ENCODE results near the gene NAPA.

GRCh38 chr19:47550129-47550528 lies 35.3 kb upstream of the NAPA start:
- TF ChIP-seq, protein P1, sequence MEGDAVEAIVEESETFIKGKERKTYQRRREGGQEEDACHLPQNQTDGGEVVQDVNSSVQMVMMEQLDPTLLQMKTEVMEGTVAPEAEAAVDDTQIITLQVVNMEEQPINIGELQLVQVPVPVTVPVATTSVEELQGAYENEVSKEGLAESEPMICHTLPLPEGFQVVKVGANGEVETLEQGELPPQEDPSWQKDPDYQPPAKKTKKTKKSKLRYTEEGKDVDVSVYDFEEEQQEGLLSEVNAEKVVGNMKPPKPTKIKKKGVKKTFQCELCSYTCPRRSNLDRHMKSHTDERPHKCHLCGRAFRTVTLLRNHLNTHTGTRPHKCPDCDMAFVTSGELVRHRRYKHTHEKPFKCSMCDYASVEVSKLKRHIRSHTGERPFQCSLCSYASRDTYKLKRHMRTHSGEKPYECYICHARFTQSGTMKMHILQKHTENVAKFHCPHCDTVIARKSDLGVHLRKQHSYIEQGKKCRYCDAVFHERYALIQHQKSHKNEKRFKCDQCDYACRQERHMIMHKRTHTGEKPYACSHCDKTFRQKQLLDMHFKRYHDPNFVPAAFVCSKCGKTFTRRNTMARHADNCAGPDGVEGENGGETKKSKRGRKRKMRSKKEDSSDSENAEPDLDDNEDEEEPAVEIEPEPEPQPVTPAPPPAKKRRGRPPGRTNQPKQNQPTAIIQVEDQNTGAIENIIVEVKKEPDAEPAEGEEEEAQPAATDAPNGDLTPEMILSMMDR (conservative IDR thresholded peaks at IDR 0.05; ENCODE audit: low read length), result no peak
- no peak for TF ChIP-seq EZH2phosphoT487 (IDR thresholded peaks at IDR 0.05; ENCODE audit: borderline replicate concordance)

All from Loucy (cell line).